Pancreas (tissue), 10 donors: ENCODE measurements around the gene DNAJC1. TPM values are rescaled to one million over a fixed set of nuclear protein-coding genes. Genes with fewer than 3 reads are reported as not detected.

ENCODE experiments used
- ATAC-seq, 4 donors: fragments of 200-7000 bp; cut with Tn5 transposase; one replicate each; pipeline versions ENCODE4 v1.8.0 to v1.9.1; 2020; ENCODE audit warnings: mild to moderate bottlenecking in 4 of 4, moderate library complexity in 4 of 4
- DNase-seq, 6 donors: peaks; one replicate each; pipeline ENCODE4 v3.0.0-alpha.2; 2020
- FAIRE-seq: peaks from 2 replicates; lab custom pipeline; 2012; peaks lifted over from hg19 to GRCh38; lab: Jason Lieb, UNC
- H3K27ac ChIP-seq, 4 donors: fragments of 200-600 bp; sonication (generic); 1 replicate in 3 of 4; 2 replicates in 1 of 4; pipeline versions ENCODE4 v1.5.0 to v1.8.0; 2020
- H3K27me3 ChIP-seq, 4 donors: fragments of 200-600 bp; one replicate each; pipeline ENCODE4 v1.8.0; 2021
- H3K36me3 ChIP-seq, 3 donors: fragments of 200-600 bp; sonication (generic) in 1 of 3; one replicate each; pipeline versions ENCODE4 v1.5.0 to v1.8.0; 2020 to 2021
- H3K4me1 ChIP-seq, 3 donors: fragments of 200-600 bp; one replicate each; pipeline ENCODE4 v1.8.0; 2021
- H3K4me3 ChIP-seq, 4 donors: fragments of 200-600 bp; sonication (generic) in 2 of 4; one replicate each; pipeline versions ENCODE4 v1.5.0 to v1.8.0; 2020 to 2021
- H3K9me3 ChIP-seq, 4 donors: fragments of 200-600 bp; one replicate each; pipeline ENCODE4 v1.8.0; 2021
- CTCF ChIP-seq, 4 donors: fragments of 200-600 bp; sonication (generic) in 3 of 4; IDR thresholded peaks; one replicate each; pipeline versions ENCODE4 v1.5.0 to v1.8.0; 2021; ENCODE audit warnings: antibody characterized with exemption in 4 of 4
- WGBS, 2 donors: extraction: QIAGEN DNeasy Blood & Tissue Kit; methylation state at CpG; one replicate each; pipeline ENCODE4 v1.1.7; 2013; 5-methylcytosine and 5-hydroxymethylcytosine counted together
- intact Hi-C, 3 donors: fragments of 100-400 bp; cut with DNase I; formaldehyde crosslinking; loops; one replicate each; pipeline versions ENCODE4 v1.11.1 to v1.14.2; 2022
- polyA plus RNA-seq, 2 donors: library from polyadenylated mRNA; stranded (reverse); fragments of 200-250 nt; gene quantifications; one replicate each; pipeline ENCODE4 v1.2.3, GENCODE V29; 2013
- total RNA-seq, 6 donors: library from RNA; stranded (reverse); fragmentation: NEBNext Ultra II Directional in 4 of 6; extraction: Animal tissue kit (Norgen Biotek cat#: 25700) in 4 of 6; gene quantifications; one replicate each; pipeline versions ENCODE4 v1.2.1 to v1.2.4, GENCODE V29; 2021 to 2023
- donor health status: healthy with polysubstance abuse.
- donor health status: DM: no; HTN: no; CAD: no; lungs with moderate emphysema.
- donor health status: DM: no; HTN: no; CAD: no.
- donor health status: control.
- donor health status: control.
- donor health status: Bipolar disorder and iron deficiency.
- donor health status: DM: yes; HTN: yes; CAD: no.
- donor health status: DM: no; HTN: no; CAD: no.
- donor health status: DM: no; HTN: no; CAD: no.
- donor health status: DM: yes; HTN: yes; CAD: no.

DNAJC1 gene
- total and polyA plus RNA-seq, 8 donors = 16.7 to 30.7 (median 22.7) TPM

GRCh38 chr10:21737106-21737505, 266.4 kb downstream of the DNAJC1 start:
- no peaks in the 10 kb centered on the region for H3K9me3 ChIP-seq
- H3K27me3 ChIP-seq = no peaks in the 10 kb centered on the region
- H3K4me3 ChIP-seq = no peak overlapping the region
- WGBS, 2 donors = 87 to 88% methylated on average over 4 of the region's 4 CpGs
- no peak for TF ChIP-seq CTCF (IDR thresholded peaks at IDR 0.05)
- FAIRE-seq = no peak
- intact Hi-C loops = no loop called here
- no peak for ATAC-seq
- H3K4me1 ChIP-seq = peaks cover 1 to 12% (median 7%) of the 10 kb centered on the region in 3 donors
- H3K36me3 ChIP-seq = peaks cover 0 to 3% (median 0%) of the 10 kb centered on the region in 3 donors
- no peak overlapping the region for H3K27ac ChIP-seq
- DNase-seq = no peak

DNA sequence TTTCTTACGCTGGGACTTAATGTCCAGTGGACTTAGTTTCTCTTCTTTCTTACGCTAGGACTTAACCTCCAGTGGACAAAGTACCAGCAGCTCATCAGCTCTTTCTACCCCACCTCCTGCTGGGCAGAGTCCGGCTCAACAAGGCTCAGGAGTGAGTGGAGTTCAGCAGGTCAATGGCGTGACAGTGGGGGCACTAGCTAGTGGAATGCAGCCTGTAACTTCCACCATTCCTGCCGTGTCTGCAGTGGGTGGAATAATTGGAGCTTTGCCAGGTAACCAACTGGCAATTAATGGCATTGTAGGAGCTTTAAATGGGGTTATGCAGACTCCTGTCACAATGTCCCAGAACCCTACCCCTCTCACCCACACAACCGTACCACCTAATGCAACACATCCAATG, 269.8 kb downstream of the DNAJC1 start:
- no peak for FAIRE-seq
- no peak for DNase-seq
- Histone ChIP-seq H3K27ac (no peak overlapping the region), H3K4me1 (peaks cover 6 to 10% (median 8%) of the 10 kb centered on the region in 3 donors), H3K4me3 (no peak overlapping the region), H3K27me3 (no peaks in the 10 kb centered on the region), H3K9me3 (no peaks in the 10 kb centered on the region), H3K36me3 (peaks cover 0 to 3% (median 0%) of the 10 kb centered on the region in 3 donors)
- intact Hi-C loops = no loop called here
- TF ChIP-seq CTCF (IDR thresholded peaks at IDR 0.05) = no peak
- 82 to 84% methylated on average over 6 of the region's 6 CpGs for WGBS, 2 donors
- ATAC-seq = no peak

DNA sequence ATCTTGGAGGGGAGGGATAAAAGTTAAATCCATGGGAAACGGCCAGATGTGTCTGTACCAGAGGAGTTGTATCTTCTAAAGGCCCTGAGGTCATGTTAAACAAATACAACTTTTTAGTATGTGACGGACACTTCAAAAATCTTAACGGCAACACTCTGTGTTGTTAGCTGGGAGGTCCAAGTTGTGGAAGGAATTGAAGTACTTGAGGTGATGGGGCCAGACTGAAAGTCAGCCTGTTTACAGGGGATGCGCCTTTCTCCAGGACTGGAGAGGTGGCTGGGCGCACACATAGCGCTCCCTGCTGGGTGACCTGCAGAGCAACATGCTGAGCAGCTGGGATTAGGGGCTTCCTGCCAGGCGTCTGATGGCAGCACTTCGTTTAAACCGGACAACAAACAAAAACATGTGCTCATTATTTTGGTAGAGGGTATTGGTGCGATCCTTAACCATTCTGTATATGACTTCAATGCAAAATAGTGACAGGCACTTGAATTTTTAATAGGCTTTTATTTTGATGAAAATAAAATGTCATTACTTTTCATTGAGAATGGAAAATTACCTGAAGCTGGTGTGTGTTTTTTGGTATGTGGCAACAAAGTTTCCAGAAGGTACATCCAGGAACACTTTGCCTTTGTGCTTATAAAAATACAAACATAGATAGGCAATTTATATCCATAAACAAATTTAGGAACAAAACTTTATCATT, 271.3 kb downstream of the DNAJC1 start:
- peak; percentile 80 to 96 (median 92) for ATAC-seq
- intact Hi-C loops = no loop called here
- no peaks in the 10 kb centered on the region for H3K27me3 ChIP-seq
- DNase-seq = peak in 5 of 6 donors; percentile 40 to 70 (median 61)
- peak; percentile 47 to 56 (median 52) for TF ChIP-seq CTCF (IDR thresholded peaks at IDR 0.05)
- H3K9me3 ChIP-seq = no peaks in the 10 kb centered on the region
- H3K36me3 ChIP-seq = peaks cover 0 to 3% (median 0%) of the 10 kb centered on the region in 3 donors
- peaks cover 6 to 19% (median 14%) of the 10 kb centered on the region in 3 donors for H3K4me1 ChIP-seq
- no peak overlapping the region for H3K4me3 ChIP-seq
- no peak for FAIRE-seq
- no peak overlapping the region for H3K27ac ChIP-seq
- 30 to 36% methylated on average over 10 of the region's 10 CpGs for WGBS, 2 donors

DNA sequence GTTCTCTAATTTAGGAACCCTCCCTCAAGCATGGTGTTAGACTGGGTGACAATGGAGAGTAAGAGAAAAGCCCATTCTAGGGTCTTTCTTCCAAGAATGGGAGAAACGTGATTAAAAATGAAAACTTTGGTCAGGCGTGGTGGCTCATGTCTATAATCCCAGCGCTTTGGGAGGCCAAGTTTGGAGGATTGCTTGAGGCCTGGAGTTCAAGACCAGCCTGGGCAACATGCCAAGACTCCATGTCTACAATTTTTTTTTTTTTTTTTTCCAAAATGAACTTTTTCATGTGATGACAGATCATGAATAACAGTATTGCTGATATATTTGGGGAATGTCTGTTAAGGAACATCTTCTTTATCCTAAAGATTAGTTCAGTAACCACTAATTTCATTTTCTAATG, 274.9 kb downstream of the DNAJC1 start:
- Histone ChIP-seq H3K27me3 (no peaks in the 10 kb centered on the region), H3K9me3 (no peaks in the 10 kb centered on the region), H3K4me3 (no peak overlapping the region), H3K4me1 (peaks cover 14 to 32% (median 22%) of the 10 kb centered on the region in 3 donors), H3K36me3 (peaks cover 0 to 3% (median 0%) of the 10 kb centered on the region in 3 donors), H3K27ac (no peak overlapping the region)
- no peak for DNase-seq
- WGBS, 2 donors = 96 to 97% methylated on average over 3 of the region's 3 CpGs
- intact Hi-C loops = no loop called here
- no peak for ATAC-seq
- no peak for FAIRE-seq
- TF ChIP-seq CTCF (IDR thresholded peaks at IDR 0.05) = no peak
